GM19099 (cell line): ENCODE measurements around the gene CACNA1H.
"Not testable (repeated sequence)": the region's sequence is repeated elsewhere in the genome, so short reads cannot be mapped to it uniquely, and the experiment has no call there.

Experiments used
- POLR2A ChIP-seq: IDR thresholded peaks from 3 replicates; pipeline ENCODE4 v1.6.1; 2011; ENCODE audit warnings: low read depth; ENCODE audit not compliant: insufficient read length; ENCODE audit errors: extremely low read depth

Gene CACNA1H

DNA sequence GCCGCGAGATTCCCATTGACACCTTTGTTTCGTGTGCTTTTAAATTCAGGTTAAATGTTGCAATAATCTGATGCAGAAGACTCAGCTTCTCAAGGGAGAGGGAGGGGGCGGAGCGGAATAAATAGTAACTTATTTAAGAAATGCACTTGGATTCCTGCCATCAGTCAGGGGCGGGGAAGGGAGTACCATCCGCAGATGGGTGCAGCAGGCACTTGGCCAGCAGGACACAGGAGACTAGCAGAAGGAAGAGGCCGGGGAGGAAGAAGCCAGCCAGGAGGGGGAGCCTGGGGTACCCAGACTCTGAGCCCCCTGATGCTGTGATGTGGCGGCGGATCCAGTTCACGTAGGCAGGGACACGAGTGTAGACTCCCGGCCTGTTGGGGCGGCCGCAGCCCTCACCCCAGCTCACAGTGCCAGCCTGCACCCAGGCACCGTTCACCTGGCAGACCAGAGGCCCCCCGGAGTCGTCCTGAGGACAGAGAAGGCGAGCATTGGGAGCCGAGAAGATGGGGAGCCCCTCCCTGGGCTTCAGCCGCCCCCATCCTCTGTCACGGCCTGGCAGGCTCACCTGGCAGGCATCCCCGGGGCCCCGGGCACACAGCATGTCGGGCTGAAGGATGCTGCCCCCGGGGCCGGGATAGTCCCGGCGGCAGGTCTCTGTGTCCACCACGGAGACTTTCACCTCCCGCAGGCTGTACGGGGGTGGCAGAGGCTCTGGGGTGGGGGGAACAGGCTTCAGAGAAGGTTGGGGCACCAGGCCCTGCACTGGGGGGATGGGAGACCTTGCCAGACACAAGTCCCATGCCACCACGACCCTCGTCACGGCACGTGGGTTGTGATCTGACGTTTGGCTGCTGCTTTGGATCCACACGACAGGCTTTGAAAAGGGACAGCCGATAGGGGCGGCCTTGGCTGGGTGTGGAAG lies 69.0 kb downstream of the CACNA1H start:
- TF ChIP-seq POLR2A: no peak

DNA sequence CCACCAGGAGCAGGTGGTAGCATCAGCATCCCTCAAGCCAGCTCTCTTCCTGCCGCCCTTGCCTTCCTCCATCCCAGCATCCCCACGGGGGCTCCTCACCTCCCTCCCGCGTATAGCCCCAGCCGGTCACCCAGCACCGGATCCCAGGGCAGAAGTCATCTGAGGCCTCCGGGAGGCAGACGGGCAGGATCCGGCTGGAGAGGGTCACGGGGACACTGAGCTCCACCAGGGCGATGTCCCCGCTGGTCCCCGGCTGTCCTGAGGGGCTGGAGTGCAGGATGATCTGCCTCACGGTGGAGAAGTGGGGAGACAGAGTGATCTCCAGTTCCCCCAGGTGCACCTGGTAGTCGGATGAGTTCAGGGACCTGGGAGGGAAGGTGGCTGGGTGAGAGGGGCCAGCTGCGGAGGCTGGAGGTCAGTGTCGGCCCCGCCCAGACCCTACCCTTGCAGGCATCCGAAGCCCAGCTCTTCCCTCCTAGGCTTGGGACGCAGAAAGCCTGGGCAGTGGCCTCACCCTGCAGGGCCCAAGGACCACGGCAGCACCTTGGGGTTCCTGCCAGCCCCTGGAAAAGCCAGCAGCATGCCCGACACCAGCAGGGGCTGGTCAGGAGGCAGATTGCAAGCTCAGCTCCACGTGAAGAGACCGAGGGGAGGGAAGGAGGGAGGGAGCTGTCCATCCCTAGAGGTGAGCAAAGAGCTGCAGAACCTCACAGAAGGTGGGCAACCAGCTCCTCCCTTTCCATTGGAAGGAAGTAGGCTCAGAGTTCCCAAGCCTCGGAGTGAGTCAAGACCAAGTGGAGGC lies 69.8 kb downstream of the CACNA1H start:
- TF ChIP-seq POLR2A: no peak

- no peak for TF ChIP-seq POLR2A
These were observed 70.7 kb downstream of the CACNA1H start for GRCh38 chr16:1223355-1224214.

DNA sequence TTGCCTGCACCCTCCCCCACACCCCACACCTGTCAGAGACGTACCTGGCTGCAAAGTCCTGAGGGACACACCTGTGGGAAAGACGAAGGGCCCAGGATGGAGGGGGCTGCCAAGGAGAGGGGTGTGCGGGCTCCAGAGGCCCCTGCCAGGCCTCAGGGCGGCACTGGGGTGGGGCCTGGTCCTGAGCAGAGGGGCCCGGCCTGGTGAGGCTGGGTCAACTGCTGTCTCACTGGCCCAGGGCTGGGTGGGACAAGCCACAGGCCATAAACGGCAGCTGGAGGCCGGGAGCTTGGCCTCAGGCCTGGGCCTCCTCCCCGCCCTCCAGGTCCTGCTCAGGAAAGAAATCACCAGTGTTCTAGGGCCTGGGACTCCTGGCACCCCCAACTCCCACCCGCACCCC lies 71.7 kb downstream of the CACNA1H start:
- TF ChIP-seq POLR2A: no peak

GRCh38 chr16:1225051-1225451 lies 72.1 kb downstream of the CACNA1H start, which contains the start of gene TPSG1:
Gene TPSG1, minus strand, starts transcription at chr16:1225268. Its CDS starts 16 bp downstream, at chr16:1225252.
- no peak for TF ChIP-seq POLR2A

DNA sequence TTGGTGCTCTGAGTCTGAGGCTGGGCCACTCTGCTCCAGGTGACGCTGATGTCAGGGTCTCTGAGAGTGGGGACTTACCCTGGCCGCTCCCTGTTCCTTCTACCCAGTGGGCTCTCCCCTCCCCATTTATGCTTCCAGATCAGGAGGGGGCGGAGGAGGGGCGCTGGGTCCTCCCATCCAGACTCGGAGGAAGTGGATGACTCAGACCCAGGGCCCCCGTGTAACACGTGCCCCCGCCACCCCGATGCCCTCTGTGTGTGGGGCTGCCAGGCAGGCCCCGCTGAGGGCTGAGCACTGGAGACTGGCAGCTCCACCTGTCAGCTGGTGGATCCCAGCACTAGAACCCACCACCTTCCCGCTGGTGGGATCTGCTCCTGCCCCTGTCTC lies 77.2 kb downstream of the CACNA1H start, which contains the start of gene TPSB2:
TSS of gene TPSB2 (minus strand) at position 101 of the 387 bp plus-strand sequence. CDS start 233 bp downstream, outside the sequence.
- TF ChIP-seq POLR2A: not testable (repeated sequence)

- no peak for TF ChIP-seq POLR2A
These were observed 85.1 kb downstream of the CACNA1H start for GRCh38 chr16:1237990-1238389.

DNA sequence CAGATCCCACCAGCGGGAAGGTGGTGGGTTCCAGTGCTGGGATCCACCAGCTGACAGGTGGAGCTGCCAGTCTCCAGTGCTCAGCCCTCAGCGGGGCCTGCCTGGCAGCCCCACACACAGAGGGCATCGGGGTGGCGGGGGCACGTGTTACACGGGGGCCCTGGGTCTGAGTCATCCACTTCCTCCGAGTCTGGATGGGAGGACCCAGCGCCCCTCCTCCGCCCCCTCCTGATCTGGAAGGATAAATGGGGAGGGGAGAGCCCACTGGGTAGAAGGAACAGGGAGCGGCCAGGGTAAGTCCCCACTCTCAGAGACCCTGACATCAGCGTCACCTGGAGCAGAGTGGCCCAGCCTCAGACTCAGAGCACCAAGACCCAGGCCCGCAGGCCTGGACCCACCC lies 87.5 kb downstream of the CACNA1H start, which contains the start of gene TPSAB1:
TSS of gene TPSAB1 (plus strand) at position 270 of the 400 bp plus-strand sequence. CDS start 234 bp downstream, outside the sequence.
- TF ChIP-seq POLR2A: not testable (repeated sequence)

DNA sequence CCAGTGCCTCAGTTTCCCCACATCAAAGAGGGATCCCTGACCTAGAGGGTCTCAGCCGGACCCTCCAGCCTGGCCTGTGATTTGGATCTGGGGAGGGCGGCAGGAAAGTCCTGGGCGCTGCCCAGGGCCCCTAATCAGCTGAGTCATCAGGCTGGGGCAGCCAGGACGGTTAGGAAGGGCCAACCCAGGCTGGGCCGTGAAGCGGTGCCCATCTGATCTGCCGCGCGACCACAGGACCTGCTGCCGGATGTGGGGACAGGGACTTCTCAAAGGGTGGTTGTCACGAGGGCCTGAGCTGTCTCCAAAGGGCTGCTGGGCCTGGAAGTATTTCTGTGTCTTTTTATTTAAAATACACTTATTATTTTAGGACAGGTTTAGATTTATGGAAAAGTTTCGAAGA lies 92.0 kb downstream of the CACNA1H start:
- TF ChIP-seq POLR2A: no peak

GRCh38 chr16:1245452-1246020 lies 92.6 kb downstream of the CACNA1H start:
- no peak for TF ChIP-seq POLR2A

DNA sequence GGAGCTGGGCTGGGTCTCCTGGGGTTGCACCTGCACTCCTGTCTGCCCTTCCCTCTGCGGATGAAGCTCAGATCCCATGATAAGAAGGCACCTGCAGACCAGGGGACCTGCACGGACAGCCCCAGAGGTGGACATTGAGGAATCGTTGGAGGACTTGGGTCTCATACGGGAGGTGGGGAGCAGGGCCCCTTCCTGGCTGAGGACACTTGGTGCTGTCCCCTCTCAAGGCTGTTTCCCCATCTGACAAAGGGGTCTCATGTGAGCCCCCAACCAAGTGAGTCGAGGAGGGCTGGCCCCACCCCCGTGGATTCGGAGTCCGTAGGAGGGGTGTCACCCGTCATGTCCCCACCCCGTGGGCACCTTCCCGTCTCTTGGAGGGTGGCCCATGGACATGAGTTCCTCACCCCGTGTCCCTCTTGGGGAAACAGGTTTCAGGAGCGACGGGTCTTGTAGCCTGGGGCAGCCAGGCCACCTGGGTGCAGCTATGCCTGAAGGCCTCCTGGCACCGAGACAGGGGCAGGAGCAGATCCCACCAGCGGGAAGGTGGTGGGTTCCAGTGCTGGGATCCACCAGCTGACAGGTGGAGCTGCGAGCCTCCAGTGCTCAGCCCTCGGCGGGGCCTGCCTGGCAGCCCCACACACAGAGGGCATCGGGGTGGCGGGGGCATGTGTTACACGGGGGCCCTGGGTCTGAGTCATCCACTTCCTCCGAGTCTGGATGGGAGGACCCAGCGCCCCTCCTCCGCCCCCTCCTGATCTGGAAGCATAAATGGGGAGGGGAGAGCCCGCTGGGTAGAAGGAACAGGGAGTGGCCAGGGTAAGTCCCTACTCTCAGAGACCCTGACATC lies 102.6 kb downstream of the CACNA1H start, which contains the start of gene TPSD1:
TSS of gene TPSD1 (plus strand) at position 794 of the 847 bp plus-strand sequence. CDS start 212 bp downstream, outside the sequence.
- not testable (repeated sequence) for TF ChIP-seq POLR2A

- TF ChIP-seq POLR2A: no peak
These were observed 104.0 kb downstream of the CACNA1H start for GRCh38 chr16:1256874-1257322.

- no peak for TF ChIP-seq POLR2A
These were observed 104.8 kb downstream of the CACNA1H start for GRCh38 chr16:1257561-1258224.

DNA sequence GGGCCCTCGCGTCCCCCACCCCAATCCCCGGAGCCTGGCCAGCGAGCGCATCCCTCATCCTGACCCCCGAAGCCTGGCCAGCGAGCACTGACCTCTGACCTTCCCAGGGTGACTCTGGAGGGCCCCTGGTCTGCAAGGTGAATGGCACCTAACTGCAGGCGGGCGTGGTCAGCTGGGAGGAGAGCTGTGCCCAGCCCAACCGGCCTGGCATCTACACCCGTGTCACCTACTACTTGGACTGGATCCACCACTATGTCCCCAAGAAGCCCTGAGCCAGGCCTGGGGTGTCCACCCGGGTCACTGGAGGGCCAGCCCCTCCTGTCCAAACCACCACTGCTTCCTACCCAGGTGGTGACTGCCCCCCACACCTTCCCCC lies 105.3 kb downstream of the CACNA1H start:
- TF ChIP-seq POLR2A: no peak
